CD4-positive, alpha-beta T cell treated with Interleukin-12 subunit alpha and Interleukin-12 subunit beta, for 1 hour (primary cell): Measurements from ENCODE around the gene MIOX.

Source experiments
- DNase-seq: peaks from one replicate; pipeline ENCODE4 v3.0.0-alpha.2; 2020

The MIOX gene

GRCh38 chr22:50456026-50456425, 30.6 kb upstream of the MIOX start:
- DNase-seq = no peak

- no peak for DNase-seq
Observed at GRCh38 chr22:50456466-50457234, 30.0 kb upstream of the MIOX start.

- no peak for DNase-seq
Observed at GRCh38 chr22:50459016-50459415, 27.6 kb upstream of the MIOX start.

- DNase-seq = peak; percentile 17
Observed at GRCh38 chr22:50459496-50460140, 27.0 kb upstream of the MIOX start.

GRCh38 chr22:50460938-50461337, 25.7 kb upstream of the MIOX start:
- DNase-seq = no peak

- no peak for DNase-seq
Observed at GRCh38 chr22:50461536-50461935, 25.1 kb upstream of the MIOX start.

- DNase-seq = no peak
Observed at GRCh38 chr22:50461979-50462540, 24.6 kb upstream of the MIOX start.

- DNase-seq = no peak
Observed at GRCh38 chr22:50463188-50463900, 23.3 kb upstream of the MIOX start.

- no peak for DNase-seq
Observed at GRCh38 chr22:50464451-50464850, 22.2 kb upstream of the MIOX start.

GRCh38 chr22:50465066-50465930, 21.4 kb upstream of the MIOX start:
- no peak for DNase-seq

GRCh38 chr22:50467341-50467740, 19.3 kb upstream of the MIOX start:
- DNase-seq = no peak

GRCh38 chr22:50467773-50468440, 18.8 kb upstream of the MIOX start:
- DNase-seq = no peak

- no peak for DNase-seq
Observed at GRCh38 chr22:50468626-50469025, 18.0 kb upstream of the MIOX start.

- DNase-seq = peak; percentile 98
Observed at GRCh38 chr22:50469377-50470305, 17.0 kb upstream of the MIOX start.

GRCh38 chr22:50470491-50470890, 16.2 kb upstream of the MIOX start:
- DNase-seq = no peak

- no peak for DNase-seq
Observed at GRCh38 chr22:50471197-50471847, 15.3 kb upstream of the MIOX start.

GRCh38 chr22:50471962-50472361, 14.7 kb upstream of the MIOX start:
- DNase-seq = no peak

GRCh38 chr22:50473088-50473487, 13.6 kb upstream of the MIOX start:
- DNase-seq = peak; percentile 68

GRCh38 chr22:50473855-50474671, 12.6 kb upstream of the MIOX start:
- peak; percentile 22 for DNase-seq
